ENCODE measurements around the gene NEIL3.

The NEIL3 gene

GRCh38 chr4:177356921-177357320 is 47.2 kb downstream of the NEIL3 start:
- DNase-seq (ENCODE audit: extremely low spot score, insufficient read length, low read depth), result no peak
- FAIRE-seq, result no peak

- FAIRE-seq (no peak), DNase-seq (ENCODE audit: extremely low spot score, insufficient read length, low read depth) (no peak)
Measured at GRCh38 chr4:177367336-177367735, 57.7 kb downstream of the NEIL3 start.

- FAIRE-seq, result no peak
- DNase-seq (ENCODE audit: extremely low spot score, insufficient read length, low read depth), result no peak
Measured at GRCh38 chr4:177369372-177369771, 59.7 kb downstream of the NEIL3 start.

- FAIRE-seq (no peak), DNase-seq (ENCODE audit: extremely low spot score, insufficient read length, low read depth) (no peak)
Measured at GRCh38 chr4:177371461-177371860, 61.8 kb downstream of the NEIL3 start.

GRCh38 chr4:177374966-177375365 is 65.3 kb downstream of the NEIL3 start:
- no peak for DNase-seq (ENCODE audit: extremely low spot score, insufficient read length, low read depth)
- FAIRE-seq, result no peak

GRCh38 chr4:177375372-177375771 is 65.7 kb downstream of the NEIL3 start:
- DNase-seq (ENCODE audit: extremely low spot score, insufficient read length, low read depth) (no peak), FAIRE-seq (no peak)

GRCh38 chr4:177376024-177376423 is 66.3 kb downstream of the NEIL3 start:
- no peak for FAIRE-seq
- DNase-seq (ENCODE audit: extremely low spot score, insufficient read length, low read depth), result no peak

- DNase-seq (ENCODE audit: extremely low spot score, insufficient read length, low read depth) (no peak), FAIRE-seq (no peak)
Measured at GRCh38 chr4:177380730-177381287, 71.1 kb downstream of the NEIL3 start.

- DNase-seq (ENCODE audit: extremely low spot score, insufficient read length, low read depth), result no peak
- FAIRE-seq, result no peak
Measured at GRCh38 chr4:177381762-177382310, 72.2 kb downstream of the NEIL3 start.

GRCh38 chr4:177384856-177385397 is 75.3 kb downstream of the NEIL3 start:
- no peak for DNase-seq (ENCODE audit: extremely low spot score, insufficient read length, low read depth)
- FAIRE-seq, result no peak

- no peak for DNase-seq (ENCODE audit: extremely low spot score, insufficient read length, low read depth)
- FAIRE-seq, result no peak
Measured at GRCh38 chr4:177385576-177386277, 76.1 kb downstream of the NEIL3 start.

- FAIRE-seq, result no peak
- no peak for DNase-seq (ENCODE audit: extremely low spot score, insufficient read length, low read depth)
Measured at GRCh38 chr4:177386278-177386815, 76.7 kb downstream of the NEIL3 start.

- DNase-seq (ENCODE audit: extremely low spot score, insufficient read length, low read depth) (no peak), FAIRE-seq (no peak)
Measured at GRCh38 chr4:177391287-177391686, 81.6 kb downstream of the NEIL3 start.

GRCh38 chr4:177391953-177392352 is 82.3 kb downstream of the NEIL3 start:
- DNase-seq (ENCODE audit: extremely low spot score, insufficient read length, low read depth) (no peak), FAIRE-seq (no peak)

- FAIRE-seq, result no peak
Measured at GRCh38 chr4:177393236-177393635, 83.6 kb downstream of the NEIL3 start.

GRCh38 chr4:177396352-177396751 is 86.7 kb downstream of the NEIL3 start:
- FAIRE-seq, result no peak

More at GRCh38 chr4:177393236-177393635, 83.6 kb downstream of the NEIL3 start:
- DNase-seq (ENCODE audit: extremely low spot score, insufficient read length, low read depth), result no peak

GRCh38 chr4:177400030-177400429 is 90.4 kb downstream of the NEIL3 start:
- FAIRE-seq (no peak), DNase-seq (ENCODE audit: extremely low spot score, insufficient read length, low read depth) (no peak)

More at GRCh38 chr4:177396352-177396751, 86.7 kb downstream of the NEIL3 start:
- DNase-seq (ENCODE audit: extremely low spot score, insufficient read length, low read depth), result no peak

- DNase-seq (ENCODE audit: extremely low spot score, insufficient read length, low read depth) (no peak), FAIRE-seq (no peak)
Measured at GRCh38 chr4:177401658-177402273, 92.1 kb downstream of the NEIL3 start.

GRCh38 chr4:177403746-177404145 is 94.1 kb downstream of the NEIL3 start:
- no peak for FAIRE-seq

GRCh38 chr4:177404342-177404741 is 94.7 kb downstream of the NEIL3 start:
- FAIRE-seq (no peak), DNase-seq (ENCODE audit: extremely low spot score, insufficient read length, low read depth) (no peak)

More at GRCh38 chr4:177403746-177404145, 94.1 kb downstream of the NEIL3 start:
- no peak for DNase-seq (ENCODE audit: extremely low spot score, insufficient read length, low read depth)

- FAIRE-seq (no peak), DNase-seq (ENCODE audit: extremely low spot score, insufficient read length, low read depth) (no peak)
Measured at GRCh38 chr4:177404986-177405385, 95.3 kb downstream of the NEIL3 start.

All from GM18507 (cell line).